ENCODE results near the gene TAX1BP1. TPM values are rescaled to one million over a fixed set of nuclear protein-coding genes. Genes with fewer than 3 reads are reported as not detected.
"Not testable (repeated sequence)": the region's sequence is repeated elsewhere in the genome, so short reads cannot be mapped to it uniquely, and the experiment has no call there.

TAX1BP1 gene
- total RNA-seq, 1 experiment from 2014 or later: 164 TPM

GRCh38 chr7:27843584-27844305, 103.8 kb downstream of the TAX1BP1 start:
- no peak for DNase-seq (ENCODE audit: low spot score)

- no peak for DNase-seq (ENCODE audit: low spot score)
These were observed 106.4 kb downstream of the TAX1BP1 start for GRCh38 chr7:27846388-27846787.

- no peak for DNase-seq (ENCODE audit: low spot score)
These were observed 110.6 kb downstream of the TAX1BP1 start for GRCh38 chr7:27850531-27850930.

GRCh38 chr7:27856703-27857485, 116.9 kb downstream of the TAX1BP1 start:
- not testable (repeated sequence) for DNase-seq (ENCODE audit: low spot score)

- no peak for DNase-seq (ENCODE audit: low spot score)
These were observed 120.8 kb downstream of the TAX1BP1 start for GRCh38 chr7:27860800-27861199.

- DNase-seq (ENCODE audit: low spot score): no peak
These were observed 121.8 kb downstream of the TAX1BP1 start for GRCh38 chr7:27861747-27862146.

GRCh38 chr7:27863880-27864279, 123.9 kb downstream of the TAX1BP1 start:
- peak; percentile 98 for DNase-seq (ENCODE audit: low spot score)

- DNase-seq (ENCODE audit: low spot score): no peak
These were observed 126.3 kb downstream of the TAX1BP1 start for GRCh38 chr7:27866256-27866655.

GRCh38 chr7:27866828-27867672, 127.1 kb downstream of the TAX1BP1 start:
- no peak for DNase-seq (ENCODE audit: low spot score)

GRCh38 chr7:27868131-27868550, 128.2 kb downstream of the TAX1BP1 start:
- no peak for DNase-seq (ENCODE audit: low spot score)

- DNase-seq (ENCODE audit: low spot score): no peak
These were observed 129.1 kb downstream of the TAX1BP1 start for GRCh38 chr7:27869056-27869455.

- DNase-seq (ENCODE audit: low spot score): no peak
These were observed 130.6 kb downstream of the TAX1BP1 start for GRCh38 chr7:27870595-27870994.

- DNase-seq (ENCODE audit: low spot score): no peak
These were observed 131.1 kb downstream of the TAX1BP1 start for GRCh38 chr7:27871086-27871485.

- no peak for DNase-seq (ENCODE audit: low spot score)
These were observed 131.9 kb downstream of the TAX1BP1 start for GRCh38 chr7:27871866-27872265.

- DNase-seq (ENCODE audit: low spot score): no peak
These were observed 132.7 kb downstream of the TAX1BP1 start for GRCh38 chr7:27872356-27873275.

- DNase-seq (ENCODE audit: low spot score): peak; percentile 86
These were observed 134.3 kb downstream of the TAX1BP1 start for GRCh38 chr7:27873981-27874957.

GRCh38 chr7:27875061-27875460, 135.1 kb downstream of the TAX1BP1 start:
- no peak for DNase-seq (ENCODE audit: low spot score)

- DNase-seq (ENCODE audit: low spot score): no peak
These were observed 135.9 kb downstream of the TAX1BP1 start for GRCh38 chr7:27875832-27876231.

- no peak for DNase-seq (ENCODE audit: low spot score)
These were observed 136.8 kb downstream of the TAX1BP1 start for GRCh38 chr7:27876756-27877155.

Data from H4 (cell line).